ENCODE data around the gene SLC39A11.

- no peak for TF ChIP-seq POLR2AphosphoS5 (IDR thresholded peaks at IDR 0.05; ENCODE audit: low read depth)
- no peak for TF ChIP-seq CTCF (IDR thresholded peaks at IDR 0.05; ENCODE audit: insufficient read depth, low read length)
- no peak for TF ChIP-seq REST (IDR thresholded peaks at IDR 0.05; ENCODE audit: insufficient replicate concordance, low read depth)
- no peak for TF ChIP-seq SPI1 (IDR thresholded peaks at IDR 0.05; ENCODE audit: borderline replicate concordance, low read depth)
- TF ChIP-seq GABPA (IDR thresholded peaks at IDR 0.05; ENCODE audit: low read depth) = no peak
Measured at GRCh38 chr17:72967977-72968585, 124.4 kb downstream of the SLC39A11 start.

All from HL-60 (cell line).